Stimulated activated CD4-positive, alpha-beta T cell treated with anti-CD3 and anti-CD28 coated beads, Interleukin-12 subunit alpha, Interleukin-12 subunit beta, amount 100 ng/mL, for 24 hours (primary cell): ENCODE data around the gene CSMD2.

Source experiments
- DNase-seq, 2 experiments: peaks; one replicate each; pipeline ENCODE4 v3.0.0-alpha.2; 2020; ENCODE audit warnings: low read depth in 2 of 2

CSMD2 gene

GRCh38 chr1:34156739-34157138 is 8.3 kb downstream of the CSMD2 start:
- no peak for DNase-seq

GRCh38 chr1:34155860-34156259 is 9.2 kb downstream of the CSMD2 start:
- DNase-seq, result no peak

- no peak for DNase-seq
These were observed 11.8 kb downstream of the CSMD2 start for GRCh38 chr1:34153246-34153645.

- DNase-seq, result no peak
These were observed 15.5 kb downstream of the CSMD2 start for GRCh38 chr1:34149501-34149900.

- no peak for DNase-seq
These were observed 17.7 kb downstream of the CSMD2 start for GRCh38 chr1:34147301-34147700.

GRCh38 chr1:34144766-34145165 is 20.3 kb downstream of the CSMD2 start:
- DNase-seq, result no peak

GRCh38 chr1:34143975-34144374 is 21.1 kb downstream of the CSMD2 start:
- no peak for DNase-seq

- no peak for DNase-seq
These were observed 24.9 kb downstream of the CSMD2 start for GRCh38 chr1:34140011-34140676.

- DNase-seq, result no peak
These were observed 27.6 kb downstream of the CSMD2 start for GRCh38 chr1:34137411-34137810.

GRCh38 chr1:34132161-34132420 is 32.9 kb downstream of the CSMD2 start:
- no peak for DNase-seq

- DNase-seq, result no peak
These were observed 33.5 kb downstream of the CSMD2 start for GRCh38 chr1:34131396-34132160.

GRCh38 chr1:34130306-34130705 is 34.7 kb downstream of the CSMD2 start:
- DNase-seq, result no peak

GRCh38 chr1:34129630-34130029 is 35.4 kb downstream of the CSMD2 start:
- DNase-seq, result no peak

GRCh38 chr1:34128186-34128889 is 36.7 kb downstream of the CSMD2 start:
- no peak for DNase-seq

- no peak for DNase-seq
These were observed 37.7 kb downstream of the CSMD2 start for GRCh38 chr1:34127006-34128000.

- no peak for DNase-seq
These were observed 38.5 kb downstream of the CSMD2 start for GRCh38 chr1:34126486-34126885.

GRCh38 chr1:34125721-34126380 is 39.2 kb downstream of the CSMD2 start:
- no peak for DNase-seq

GRCh38 chr1:34122080-34122932 is 42.7 kb downstream of the CSMD2 start:
- no peak for DNase-seq

- no peak for DNase-seq
These were observed 49.8 kb downstream of the CSMD2 start for GRCh38 chr1:34115233-34115632.

- DNase-seq, result no peak
These were observed 51.1 kb downstream of the CSMD2 start for GRCh38 chr1:34113887-34114286.
